Chondrocyte (in vitro differentiated cells): ENCODE measurements around the gene ATP6V0C. TPM values are rescaled to one million over a fixed set of nuclear protein-coding genes. Genes with fewer than 3 reads are reported as not detected.

Source experiments
- DNase-seq: peaks from one replicate; pipeline ENCODE4 v3.0.0; 2021; ENCODE audit warnings: mixed read lengths, low spot score
- H3K27ac Mint-ChIP-seq: one replicate; pipeline ENCODE4 v1.8.0; 2021; ENCODE audit warnings: mild to moderate bottlenecking, moderate library complexity, mixed read lengths; ENCODE audit not compliant: unreplicated experiment
- H3K27me3 Mint-ChIP-seq: 2 replicates; pipeline ENCODE4 v1.8.0; 2021; ENCODE audit warnings: low read depth, mixed read lengths
- H3K36me3 Mint-ChIP-seq: 2 replicates; pipeline ENCODE4 v1.8.0; 2021; ENCODE audit warnings: low read depth, mixed read lengths
- H3K4me1 Mint-ChIP-seq: 2 replicates; pipeline ENCODE4 v1.8.0; 2021; ENCODE audit warnings: low read depth, mild to moderate bottlenecking, mixed read lengths
- H3K4me3 Mint-ChIP-seq: one replicate; pipeline ENCODE4 v1.8.0; 2021; ENCODE audit warnings: mild to moderate bottlenecking, moderate library complexity, mixed read lengths; ENCODE audit not compliant: unreplicated experiment
- H3K9me3 Mint-ChIP-seq: 2 replicates; pipeline ENCODE4 v1.8.0; 2021; ENCODE audit warnings: low read depth, mixed read lengths
- total RNA-seq: library from RNA; stranded (reverse); gene quantifications from 3 replicates; pipeline ENCODE4 v1.2.1, GENCODE V29; 2021
- TF ChIP-seq, protein P1 (sequence below): fragments of 200-600 bp; sonication (generic); IDR thresholded peaks from 2 replicates; pipeline ENCODE4 v1.5.0; 2021; ENCODE audit warnings: antibody characterized with exemption, mild to moderate bottlenecking, moderate library complexity

The ATP6V0C gene
- total RNA-seq, 1 donor from 2014 or later: 200 TPM

DNA sequence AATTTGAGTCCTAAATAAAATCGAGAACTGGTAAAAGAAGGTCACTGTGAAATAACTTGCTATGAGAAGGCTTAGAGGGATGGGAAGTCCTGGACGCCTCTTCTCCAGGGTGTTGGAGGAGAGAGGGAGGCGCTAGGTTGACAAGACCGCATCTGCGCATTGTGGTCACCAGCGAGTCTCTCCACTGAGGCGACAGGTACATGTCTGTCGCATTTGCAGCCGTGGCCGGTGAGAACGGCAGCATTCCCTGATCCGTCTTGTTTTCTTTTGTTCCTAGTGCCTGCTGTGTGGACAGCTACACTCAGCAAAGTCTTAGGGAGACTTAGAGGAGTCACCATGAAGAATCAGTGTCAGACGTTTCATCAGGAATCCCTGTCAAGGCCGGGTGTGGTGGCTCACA is 8.1 kb upstream of the ATP6V0C start:
- Mint-ChIP-seq H3K9me3 (no peaks in the 10 kb centered on the region), H3K4me3 (no peak overlapping the region), H3K36me3 (no peaks in the 10 kb centered on the region), H3K27ac (no peak overlapping the region), H3K4me1 (peaks cover 14% of the 10 kb centered on the region), H3K27me3 (no peaks in the 10 kb centered on the region)
- TF ChIP-seq, protein P1, sequence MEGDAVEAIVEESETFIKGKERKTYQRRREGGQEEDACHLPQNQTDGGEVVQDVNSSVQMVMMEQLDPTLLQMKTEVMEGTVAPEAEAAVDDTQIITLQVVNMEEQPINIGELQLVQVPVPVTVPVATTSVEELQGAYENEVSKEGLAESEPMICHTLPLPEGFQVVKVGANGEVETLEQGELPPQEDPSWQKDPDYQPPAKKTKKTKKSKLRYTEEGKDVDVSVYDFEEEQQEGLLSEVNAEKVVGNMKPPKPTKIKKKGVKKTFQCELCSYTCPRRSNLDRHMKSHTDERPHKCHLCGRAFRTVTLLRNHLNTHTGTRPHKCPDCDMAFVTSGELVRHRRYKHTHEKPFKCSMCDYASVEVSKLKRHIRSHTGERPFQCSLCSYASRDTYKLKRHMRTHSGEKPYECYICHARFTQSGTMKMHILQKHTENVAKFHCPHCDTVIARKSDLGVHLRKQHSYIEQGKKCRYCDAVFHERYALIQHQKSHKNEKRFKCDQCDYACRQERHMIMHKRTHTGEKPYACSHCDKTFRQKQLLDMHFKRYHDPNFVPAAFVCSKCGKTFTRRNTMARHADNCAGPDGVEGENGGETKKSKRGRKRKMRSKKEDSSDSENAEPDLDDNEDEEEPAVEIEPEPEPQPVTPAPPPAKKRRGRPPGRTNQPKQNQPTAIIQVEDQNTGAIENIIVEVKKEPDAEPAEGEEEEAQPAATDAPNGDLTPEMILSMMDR: no peak
- DNase-seq: no peak

DNA sequence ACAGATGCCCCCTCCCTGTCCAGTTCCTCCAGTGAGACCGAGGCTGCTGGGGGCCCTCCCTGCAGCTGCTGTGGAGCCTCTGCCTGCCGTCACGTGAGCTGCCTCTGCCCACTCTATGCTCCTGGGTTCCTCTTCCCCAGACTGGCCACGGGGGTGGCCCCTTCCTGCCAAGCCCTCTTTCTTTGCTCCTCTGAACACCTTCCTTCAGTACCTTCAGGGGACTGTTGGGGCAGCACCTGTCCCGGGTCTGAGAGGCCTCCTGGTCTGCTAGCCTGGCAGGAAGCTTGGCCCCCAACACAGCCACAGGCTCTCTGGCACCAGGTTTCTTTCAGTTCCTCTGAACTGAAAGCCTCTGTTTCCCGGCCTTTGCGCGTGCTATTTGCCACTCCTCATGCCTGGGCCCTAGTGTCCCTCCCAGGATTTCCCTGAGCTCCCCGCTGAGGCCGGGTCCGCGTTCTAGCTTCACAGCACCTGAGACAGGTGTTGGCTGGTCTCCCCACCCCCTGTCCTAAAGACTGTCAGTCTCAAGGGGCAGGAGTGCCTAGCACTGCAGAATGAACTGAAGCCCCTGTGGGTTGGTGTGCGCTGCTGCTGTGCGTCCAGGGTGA is 6.6 kb upstream of the ATP6V0C start:
- no peak overlapping the region for H3K27ac Mint-ChIP-seq
- H3K4me3 Mint-ChIP-seq: no peak overlapping the region
- no peak for DNase-seq
- no peaks in the 10 kb centered on the region for H3K27me3 Mint-ChIP-seq
- H3K9me3 Mint-ChIP-seq: no peaks in the 10 kb centered on the region
- H3K36me3 Mint-ChIP-seq: no peaks in the 10 kb centered on the region
- TF ChIP-seq, protein P1: no peak
- peaks cover 6% of the 10 kb centered on the region for H3K4me1 Mint-ChIP-seq

DNA sequence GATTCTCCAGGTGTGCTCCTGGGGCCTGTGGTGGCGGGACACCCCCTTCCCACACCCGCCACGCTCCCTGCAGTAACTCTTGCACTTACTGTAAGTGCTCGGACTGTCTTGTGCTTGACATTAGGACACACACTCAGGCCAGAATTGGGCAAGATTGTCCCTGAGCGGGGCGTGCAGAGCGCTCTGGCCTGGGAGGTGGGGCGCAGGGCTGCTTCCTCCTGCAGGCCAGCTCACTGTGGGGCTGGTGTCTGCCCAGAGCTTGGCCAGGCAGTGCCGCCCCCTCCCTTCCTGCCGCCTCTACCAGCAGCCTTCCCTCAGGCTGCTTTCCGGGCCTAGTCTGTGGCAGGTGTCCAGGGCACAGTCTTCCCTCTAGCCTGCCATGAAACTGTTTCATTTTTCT is 6.1 kb upstream of the ATP6V0C start:
- DNase-seq: no peak
- TF ChIP-seq, protein P1: no peak
- Mint-ChIP-seq H3K4me3 (no peak overlapping the region), H3K9me3 (no peaks in the 10 kb centered on the region), H3K4me1 (peaks cover 4% of the 10 kb centered on the region), H3K36me3 (no peaks in the 10 kb centered on the region), H3K27me3 (no peaks in the 10 kb centered on the region), H3K27ac (no peak overlapping the region)

DNA sequence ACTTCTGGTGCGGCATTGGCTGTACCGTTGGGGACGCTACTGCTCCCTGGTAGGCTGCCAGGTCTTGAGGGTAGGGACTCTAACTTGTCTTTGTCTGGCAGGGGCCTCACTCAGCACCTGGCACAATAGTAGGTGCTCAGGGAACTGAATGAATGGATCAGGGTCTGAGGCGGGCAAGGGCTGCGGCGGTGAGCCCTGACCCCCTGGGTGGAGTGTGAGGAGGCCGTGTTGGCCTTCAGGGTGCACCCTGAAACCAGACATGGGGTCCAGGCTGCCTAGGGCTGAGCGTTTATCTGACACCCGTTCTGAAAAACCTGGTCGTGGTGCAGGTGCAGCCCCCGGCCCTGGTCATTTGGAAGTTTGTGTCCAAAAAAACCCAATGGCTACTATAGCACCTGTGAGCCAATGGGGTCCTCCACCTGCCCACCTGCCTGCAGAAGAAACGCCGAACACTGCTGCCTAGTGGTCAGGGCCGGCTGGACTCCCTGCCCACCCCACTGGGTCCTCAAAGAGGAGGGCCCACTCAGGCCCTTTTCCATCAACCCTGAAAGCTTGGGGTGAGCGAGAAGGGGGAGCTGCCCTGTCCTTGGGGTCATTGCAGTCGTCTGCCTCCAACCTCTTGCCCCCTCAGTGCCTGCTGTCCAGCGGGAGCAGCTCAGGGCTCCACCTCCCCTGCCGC is 4.9 kb upstream of the ATP6V0C start:
- Mint-ChIP-seq H3K9me3 (no peaks in the 10 kb centered on the region), H3K27ac (no peak overlapping the region), H3K27me3 (no peaks in the 10 kb centered on the region), H3K4me1 (peaks cover 7% of the 10 kb centered on the region), H3K36me3 (no peaks in the 10 kb centered on the region), H3K4me3 (no peak overlapping the region)
- no peak for DNase-seq
- TF ChIP-seq, protein P1: no peak

DNA sequence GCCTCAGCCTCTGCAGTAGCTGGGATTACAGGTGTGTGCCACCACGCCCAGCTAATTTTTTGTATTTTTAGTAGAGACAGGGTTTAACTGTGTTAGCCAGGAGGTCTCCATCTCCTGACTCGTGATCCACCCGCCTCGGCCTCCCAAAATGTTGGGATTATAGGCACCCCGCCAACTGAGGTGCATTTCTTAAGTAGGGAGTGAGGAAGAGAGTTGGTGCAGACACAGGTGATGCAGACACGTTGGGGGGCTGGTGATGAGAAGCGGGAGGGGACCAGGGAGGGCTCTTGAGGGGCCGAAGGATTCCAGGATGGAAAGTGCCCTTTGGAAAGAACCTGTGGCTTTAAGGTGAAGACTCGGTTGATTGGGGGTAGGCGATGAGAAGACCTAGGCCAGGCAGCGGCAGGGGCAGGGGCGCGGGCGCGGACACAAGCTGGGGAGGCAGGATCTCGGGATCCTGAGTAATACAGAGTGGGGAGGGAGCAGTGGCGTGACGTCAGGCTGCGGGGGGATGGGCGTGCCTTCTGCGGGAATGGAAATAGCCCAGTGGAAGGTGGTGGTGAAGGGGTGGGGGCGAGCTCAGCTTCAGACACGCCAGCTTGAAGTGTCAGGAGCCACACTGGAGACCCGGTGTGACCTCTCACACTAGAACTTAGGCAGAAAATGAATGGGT is 2.5 kb upstream of the ATP6V0C start:
- Mint-ChIP-seq H3K27ac (no peak overlapping the region), H3K9me3 (no peaks in the 10 kb centered on the region), H3K4me1 (peaks cover 21% of the 10 kb centered on the region), H3K27me3 (no peaks in the 10 kb centered on the region), H3K36me3 (no peaks in the 10 kb centered on the region), H3K4me3 (no peak overlapping the region)
- TF ChIP-seq, protein P1: no peak
- no peak for DNase-seq
